Skeletal muscle tissue (tissue), 4 donors: ENCODE data around the gene RAB32. TPM values are rescaled to one million over a fixed set of nuclear protein-coding genes. Genes with fewer than 3 reads are reported as not detected.

ENCODE experiments used
- H3K27ac ChIP-seq: one replicate; pipeline ENCODE4 v1.7.0; 2013; ENCODE audit warnings: mild to moderate bottlenecking, low read depth, low read length, inconsistent platforms
- H3K27me3 ChIP-seq, 3 donors: one replicate each; pipeline ENCODE4 v1.7.0; 2013; ENCODE audit warnings: low read length in 3 of 3; ENCODE audit not compliant: control insufficient read depth in 3 of 3, insufficient read depth in 3 of 3
- H3K36me3 ChIP-seq, 3 donors: one replicate each; pipeline ENCODE4 v1.7.0; 2013; ENCODE audit warnings: low read length in 3 of 3; ENCODE audit not compliant: control insufficient read depth in 3 of 3, insufficient read depth in 3 of 3
- H3K4me1 ChIP-seq, 3 donors: one replicate each; pipeline ENCODE4 v1.7.0; 2013; ENCODE audit warnings: low read length in 3 of 3, mild to moderate bottlenecking in 3 of 3; ENCODE audit not compliant: control insufficient read depth in 3 of 3, insufficient read depth in 3 of 3
- H3K4me3 ChIP-seq, 3 donors: one replicate each; pipeline ENCODE4 v1.7.0; 2013; ENCODE audit warnings: low read length in 3 of 3
- H3K9ac ChIP-seq, 3 donors: one replicate each; pipeline ENCODE4 v1.7.0; 2013; ENCODE audit warnings: low read length in 3 of 3, mild to moderate bottlenecking in 3 of 3, moderate library complexity in 2 of 3, low read depth in 1 of 3
- H3K9me3 ChIP-seq, 3 donors: one replicate each; pipeline ENCODE4 v1.7.0; 2013; ENCODE audit warnings: low read length in 3 of 3; ENCODE audit not compliant: control insufficient read depth in 3 of 3
- total RNA-seq: library from RNA; depleted of rRNA; stranded (reverse); fragments of >200 nt; gene quantifications from one replicate; pipeline ENCODE4 v1.2.3, GENCODE V29; 2014
- donor health status: Osteomylitis.

The RAB32 gene
- total RNA-seq, 1 donor from 2014 or later, result 35.5 TPM

DNA sequence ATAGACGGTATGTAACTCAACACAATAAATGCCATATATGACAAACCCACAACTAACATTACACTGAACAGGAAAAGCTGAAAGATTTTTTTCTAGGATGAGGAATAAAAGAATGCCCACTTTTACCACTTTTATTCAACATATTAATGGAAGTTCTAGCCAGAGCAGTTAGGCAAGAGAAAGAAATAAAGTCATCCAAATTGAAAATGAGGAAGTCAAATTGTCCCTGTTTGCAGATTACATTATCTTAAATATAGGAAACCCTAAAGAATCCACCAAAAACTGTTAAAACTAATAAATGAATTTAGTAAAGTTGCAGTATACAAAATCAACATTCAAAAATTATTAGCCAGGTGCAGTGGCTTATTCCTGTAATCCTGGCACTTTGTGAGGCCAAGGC lies 30.6 kb downstream of the RAB32 start:
- H3K9ac ChIP-seq, result no peak overlapping the region

DNA sequence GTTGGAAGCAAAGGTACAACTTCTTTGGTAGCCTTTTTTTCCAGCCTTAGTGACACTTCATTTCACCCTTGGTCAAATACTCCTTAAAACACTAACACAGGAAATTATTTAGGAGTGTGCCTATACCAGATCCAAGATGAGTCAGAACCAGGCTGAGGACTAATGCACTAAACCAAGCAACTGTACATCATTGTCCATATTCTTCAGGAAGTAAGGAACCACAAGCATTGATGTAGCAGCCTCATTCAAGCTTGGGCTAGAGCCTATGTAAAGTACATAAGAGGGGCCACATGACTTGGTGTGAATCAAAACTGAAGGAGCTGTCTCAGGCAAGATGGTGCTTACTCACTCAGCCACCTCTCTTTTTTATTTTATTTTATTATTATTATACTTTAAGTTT lies 34.4 kb downstream of the RAB32 start:
- no peaks in the 10 kb centered on the region for H3K4me1 ChIP-seq
- H3K9ac ChIP-seq, result no peak overlapping the region
- H3K27me3 ChIP-seq, result no peaks in the 10 kb centered on the region

More for the DNA sequence above, 30.6 kb downstream of the RAB32 start:
- no peaks in the 10 kb centered on the region for H3K36me3 ChIP-seq
- no peak overlapping the region for H3K4me3 ChIP-seq
- no peaks in the 10 kb centered on the region for H3K4me1 ChIP-seq
- H3K27ac ChIP-seq, result no peak overlapping the region
- H3K27me3 ChIP-seq, result peaks cover 0 to 2% (median 0%) of the 10 kb centered on the region in 3 donors
- H3K9me3 ChIP-seq, result peaks cover 0 to 3% (median 0%) of the 10 kb centered on the region in 3 donors

DNA sequence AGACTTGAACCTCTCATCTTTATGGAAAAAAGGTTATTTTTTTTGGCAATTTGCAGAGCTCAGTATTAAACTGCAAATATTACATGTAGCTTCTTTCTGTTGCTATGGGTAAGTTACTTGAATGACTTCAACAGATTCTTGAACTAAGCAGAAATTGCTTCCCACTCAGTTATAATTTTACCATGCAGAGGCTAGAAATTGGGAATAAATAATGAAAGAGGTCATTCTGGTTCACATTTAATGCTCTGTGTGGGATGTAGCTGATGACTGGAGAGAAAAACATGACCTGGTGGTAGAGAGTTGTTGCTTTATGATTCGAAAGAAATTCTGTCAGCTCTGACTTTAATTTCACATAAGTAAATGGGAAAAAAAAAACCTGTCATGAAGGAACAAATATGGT lies 38.3 kb downstream of the RAB32 start:
- no peaks in the 10 kb centered on the region for H3K36me3 ChIP-seq
- H3K4me3 ChIP-seq, result no peak overlapping the region
- no peak overlapping the region for H3K9ac ChIP-seq
- no peak overlapping the region for H3K27ac ChIP-seq
- H3K9me3 ChIP-seq, result no peaks in the 10 kb centered on the region
- H3K4me1 ChIP-seq, result no peaks in the 10 kb centered on the region
- H3K27me3 ChIP-seq, result no peaks in the 10 kb centered on the region

More for the DNA sequence above, 34.4 kb downstream of the RAB32 start:
- H3K27ac ChIP-seq, result no peak overlapping the region
- H3K4me3 ChIP-seq, result no peak overlapping the region
- no peaks in the 10 kb centered on the region for H3K9me3 ChIP-seq
- no peaks in the 10 kb centered on the region for H3K36me3 ChIP-seq

DNA sequence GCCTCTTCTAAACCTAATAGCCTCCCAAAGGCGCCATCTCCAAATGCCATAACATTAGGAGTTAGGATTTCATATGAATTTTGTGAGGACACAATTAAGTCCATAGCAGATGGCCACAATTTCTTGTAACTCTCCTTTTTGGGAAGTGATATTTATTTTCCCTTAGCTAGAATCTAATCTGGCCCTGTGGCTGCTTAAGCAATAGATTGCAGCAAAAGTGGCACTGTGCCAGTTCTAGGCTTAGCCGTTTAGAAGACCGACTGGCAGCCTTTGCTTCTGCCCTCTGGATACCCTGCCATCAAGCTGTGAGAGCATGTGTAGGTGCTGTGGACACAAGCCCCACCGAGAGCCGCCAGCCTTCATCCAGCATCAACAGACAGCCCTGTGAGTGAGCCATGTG lies 39.2 kb downstream of the RAB32 start:
- Histone ChIP-seq H3K4me1 (no peaks in the 10 kb centered on the region), H3K36me3 (no peaks in the 10 kb centered on the region), H3K27me3 (no peaks in the 10 kb centered on the region), H3K27ac (no peak overlapping the region), H3K9ac (no peak overlapping the region), H3K4me3 (no peak overlapping the region), H3K9me3 (no peaks in the 10 kb centered on the region)

DNA sequence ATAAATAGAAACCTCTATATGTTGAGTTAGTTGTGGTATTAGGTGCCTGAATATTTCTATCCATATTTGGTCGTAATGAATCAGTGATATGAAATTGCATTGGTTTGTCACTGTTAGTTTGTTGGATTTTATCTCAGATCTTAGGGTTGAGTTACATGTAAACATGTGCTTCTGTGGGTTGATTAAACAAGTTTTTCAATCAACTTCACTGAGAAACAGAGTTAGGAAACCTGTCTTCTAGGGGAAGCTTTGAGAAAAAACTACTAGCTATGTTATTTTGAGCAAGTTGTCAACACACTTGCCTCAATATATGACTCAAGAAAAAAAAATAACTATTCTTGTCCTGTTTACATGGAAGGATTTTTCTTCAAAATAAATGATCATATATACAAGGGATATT lies 40.3 kb downstream of the RAB32 start:
- H3K36me3 ChIP-seq, result no peaks in the 10 kb centered on the region
- H3K27me3 ChIP-seq, result no peaks in the 10 kb centered on the region
- no peaks in the 10 kb centered on the region for H3K9me3 ChIP-seq
- no peaks in the 10 kb centered on the region for H3K4me1 ChIP-seq
- H3K9ac ChIP-seq, result no peak overlapping the region
- no peak overlapping the region for H3K4me3 ChIP-seq
- no peak overlapping the region for H3K27ac ChIP-seq

DNA sequence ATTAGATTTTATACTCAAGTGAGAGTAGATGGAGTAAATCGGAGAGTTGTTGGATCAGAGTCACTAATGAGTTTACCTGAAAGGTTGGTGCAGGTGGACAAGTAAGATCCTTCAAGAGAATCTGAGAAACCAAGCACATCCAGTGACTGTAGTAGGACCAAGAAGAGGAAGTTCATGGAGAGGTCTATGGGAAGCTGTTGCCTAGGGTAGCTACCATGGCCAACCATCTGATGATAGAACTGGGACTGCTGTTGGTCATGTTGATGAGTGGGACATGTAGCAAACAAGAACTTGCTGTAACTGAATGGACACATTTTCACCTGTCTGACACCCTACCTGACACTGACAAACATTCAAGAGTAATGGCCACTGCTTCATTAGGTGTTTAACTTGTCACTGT lies 43.8 kb downstream of the RAB32 start:
- no peaks in the 10 kb centered on the region for H3K36me3 ChIP-seq
- H3K9me3 ChIP-seq, result no peaks in the 10 kb centered on the region
- H3K27me3 ChIP-seq, result no peaks in the 10 kb centered on the region
- H3K4me3 ChIP-seq, result no peak overlapping the region
- no peak overlapping the region for H3K27ac ChIP-seq
- no peaks in the 10 kb centered on the region for H3K4me1 ChIP-seq
- H3K9ac ChIP-seq, result no peak overlapping the region

DNA sequence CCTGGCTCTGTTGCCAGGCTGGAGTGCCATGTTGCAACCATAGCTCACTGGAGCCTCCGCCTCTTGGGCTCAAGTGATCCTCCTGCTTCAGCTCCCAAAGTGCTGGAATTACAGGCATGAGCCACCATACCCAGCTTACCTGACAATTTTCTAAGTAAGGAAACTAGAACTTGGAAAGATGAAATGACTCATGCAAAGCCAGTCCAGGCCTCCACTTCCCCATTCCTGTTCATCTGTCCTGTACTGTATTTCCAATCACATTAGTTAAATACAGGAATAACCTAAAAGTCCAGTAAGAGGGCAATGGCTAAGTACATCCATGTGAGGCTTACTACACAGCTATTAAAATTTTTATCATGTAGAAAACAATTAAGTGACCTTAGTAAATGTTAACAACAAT lies 46.9 kb downstream of the RAB32 start:
- H3K9me3 ChIP-seq, result no peaks in the 10 kb centered on the region
- H3K36me3 ChIP-seq, result no peaks in the 10 kb centered on the region
- no peaks in the 10 kb centered on the region for H3K27me3 ChIP-seq
- H3K4me1 ChIP-seq, result no peaks in the 10 kb centered on the region
- H3K4me3 ChIP-seq, result no peak overlapping the region
- no peak overlapping the region for H3K27ac ChIP-seq
- H3K9ac ChIP-seq, result no peak overlapping the region

DNA sequence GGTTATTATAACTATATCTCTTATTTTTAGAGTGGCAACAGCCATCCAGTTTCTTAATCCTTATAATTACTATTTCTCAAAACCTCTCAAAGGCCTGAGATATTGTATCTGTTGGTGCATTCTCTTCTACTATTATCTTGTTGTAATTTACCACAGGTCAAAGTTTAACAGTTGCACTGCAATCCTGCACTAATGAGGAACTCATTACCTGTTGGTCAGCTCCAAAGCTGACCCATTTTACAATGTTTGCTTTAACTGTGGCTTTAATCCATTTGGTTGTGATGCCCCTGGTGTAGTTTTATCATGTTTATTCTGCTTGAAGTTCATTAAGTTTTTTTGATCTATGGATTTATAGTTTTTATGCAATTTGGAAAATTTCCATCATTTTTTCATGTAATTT lies 48.8 kb downstream of the RAB32 start:
- Histone ChIP-seq H3K27ac (no peak overlapping the region), H3K36me3 (no peaks in the 10 kb centered on the region), H3K27me3 (no peaks in the 10 kb centered on the region)

DNA sequence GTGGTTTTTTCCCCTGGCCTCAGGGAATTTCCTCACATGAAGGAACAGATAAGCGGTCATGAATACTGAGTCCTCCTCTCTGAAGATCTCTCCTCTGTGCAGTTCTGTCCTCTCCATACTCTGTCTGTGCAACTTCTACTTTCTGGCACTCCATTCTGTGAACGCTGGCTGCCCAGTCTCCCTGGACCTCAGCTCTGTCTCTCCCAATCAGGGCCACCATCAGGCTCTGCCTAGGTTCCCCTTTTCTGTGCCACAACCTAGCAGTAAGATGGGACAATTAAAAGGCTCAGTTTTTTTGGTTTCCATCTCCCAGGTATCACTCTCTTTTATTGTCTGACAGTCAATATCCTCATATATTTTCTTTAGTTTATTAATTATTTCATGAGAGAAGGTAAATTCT lies 50.4 kb downstream of the RAB32 start:
- Histone ChIP-seq H3K4me3 (no peak overlapping the region), H3K9me3 (no peaks in the 10 kb centered on the region), H3K27me3 (no peaks in the 10 kb centered on the region), H3K4me1 (peaks cover 0 to 5% (median 2%) of the 10 kb centered on the region in 3 donors), H3K36me3 (no peaks in the 10 kb centered on the region), H3K9ac (no peak overlapping the region), H3K27ac (no peak overlapping the region)

More for the DNA sequence above, 48.8 kb downstream of the RAB32 start:
- Histone ChIP-seq H3K9ac (no peak overlapping the region), H3K4me3 (no peak overlapping the region), H3K4me1 (no peaks in the 10 kb centered on the region), H3K9me3 (no peaks in the 10 kb centered on the region)

DNA sequence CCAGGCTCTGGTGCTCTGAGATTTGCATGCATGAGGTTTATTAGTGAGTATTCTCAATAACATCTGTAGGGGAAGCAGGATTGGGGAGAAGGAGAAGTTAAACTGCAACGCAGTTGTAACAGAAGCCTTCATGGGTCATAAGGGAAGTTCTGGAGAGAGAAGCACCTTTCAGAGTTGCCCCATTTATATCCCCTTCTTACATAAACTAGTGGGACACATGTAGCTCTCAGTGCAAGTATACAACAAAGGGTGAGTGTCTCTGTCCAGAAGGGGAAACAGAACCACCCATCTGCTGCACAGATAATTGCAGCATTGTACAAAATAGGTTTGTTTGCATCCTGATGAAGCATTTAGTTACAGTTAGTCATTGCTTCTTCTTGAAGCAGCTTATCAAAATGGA lies 50.9 kb downstream of the RAB32 start:
- Histone ChIP-seq H3K9ac (no peak overlapping the region), H3K27me3 (no peaks in the 10 kb centered on the region), H3K36me3 (no peaks in the 10 kb centered on the region), H3K4me3 (no peak overlapping the region), H3K4me1 (peaks cover 0 to 8% (median 2%) of the 10 kb centered on the region in 3 donors), H3K27ac (no peak overlapping the region), H3K9me3 (no peaks in the 10 kb centered on the region)
